DMS 273 (cell line): ENCODE results near the gene HMG20A.
A peak's percentile ranks its signal among the peaks of the same experiment; 100 is the strongest.

Experiments
- DNase-seq: peaks from one replicate; lab custom pipeline; 2025; ENCODE audit not compliant: unreplicated experiment; lab: John Stamatoyannopoulos, UW

Gene HMG20A

DNA sequence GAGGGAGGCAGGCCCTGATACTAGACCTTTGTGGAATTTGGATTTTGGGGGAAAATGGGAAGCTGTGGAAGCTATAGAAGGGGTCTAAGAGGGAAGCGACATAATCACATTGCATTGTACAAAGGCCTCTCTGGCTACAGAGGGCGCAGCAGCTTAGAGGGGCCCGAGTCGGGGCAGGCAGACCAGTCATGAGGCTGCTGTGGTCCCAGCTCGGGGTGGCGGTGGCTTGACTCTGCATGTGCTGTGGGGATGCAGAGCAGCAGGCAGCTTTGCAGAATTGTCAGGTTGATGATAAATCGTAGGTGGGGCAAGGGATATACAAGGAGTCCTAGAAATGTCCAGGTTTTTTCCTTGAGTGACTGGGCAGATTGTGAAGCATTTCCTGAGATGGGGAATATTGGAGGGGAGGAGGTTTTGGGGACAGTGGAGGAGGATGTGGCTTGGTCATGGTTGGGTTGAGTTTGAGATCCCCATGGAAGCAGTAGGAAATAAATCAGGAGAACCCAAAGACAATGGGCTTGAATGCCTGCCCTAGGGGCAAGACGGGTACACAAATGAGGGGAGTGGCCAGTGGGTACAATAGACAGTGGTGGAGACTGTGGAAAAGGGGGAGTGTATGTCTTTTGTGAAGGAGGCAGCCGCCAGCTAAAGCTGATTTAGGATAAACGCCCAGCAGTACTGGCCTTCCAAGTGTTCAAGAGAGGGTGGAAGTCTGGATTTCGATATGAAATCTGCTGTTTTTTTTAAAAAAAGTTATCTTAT, 94.1 kb downstream of the HMG20A start:
- DNase-seq, result no peak

DNA sequence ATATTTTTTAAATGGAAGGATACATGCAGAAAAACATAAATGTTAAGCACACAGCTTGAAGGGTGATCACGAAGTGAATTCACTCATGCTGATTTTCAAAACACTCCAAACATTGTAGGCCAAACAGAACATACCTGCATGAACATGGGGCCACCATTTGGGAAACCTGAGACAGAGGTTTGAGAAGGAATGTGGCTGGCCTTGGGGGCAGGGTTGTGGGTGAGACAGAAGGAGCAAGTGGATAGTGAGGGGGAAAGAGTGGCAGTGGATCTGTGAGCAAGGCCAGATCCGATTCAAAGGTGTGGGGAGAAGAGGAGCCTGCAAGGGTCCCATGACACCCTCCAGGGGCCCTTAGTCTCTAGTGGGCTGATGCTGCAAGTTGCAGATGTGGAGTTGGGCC, 94.9 kb downstream of the HMG20A start:
- no peak for DNase-seq

DNA sequence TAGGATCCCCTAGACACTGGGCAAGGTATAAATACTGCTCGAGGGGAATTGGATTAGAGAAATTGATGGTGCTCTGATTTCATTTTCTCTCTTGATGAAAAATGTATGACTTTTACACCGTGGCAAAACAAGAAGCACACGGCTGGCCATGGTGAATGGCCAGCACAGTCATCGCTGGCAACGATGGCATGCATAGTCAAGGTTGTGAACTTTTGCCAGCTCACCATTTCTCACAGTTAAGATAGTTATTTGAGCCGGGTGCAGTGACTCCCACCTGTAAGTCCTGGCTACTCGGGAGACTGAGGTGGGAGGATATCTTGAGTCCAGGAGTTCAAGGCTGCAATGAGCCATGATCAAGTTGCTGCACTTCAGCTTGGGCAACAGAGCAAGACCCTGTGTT, 95.4 kb downstream of the HMG20A start:
- no peak for DNase-seq

DNA sequence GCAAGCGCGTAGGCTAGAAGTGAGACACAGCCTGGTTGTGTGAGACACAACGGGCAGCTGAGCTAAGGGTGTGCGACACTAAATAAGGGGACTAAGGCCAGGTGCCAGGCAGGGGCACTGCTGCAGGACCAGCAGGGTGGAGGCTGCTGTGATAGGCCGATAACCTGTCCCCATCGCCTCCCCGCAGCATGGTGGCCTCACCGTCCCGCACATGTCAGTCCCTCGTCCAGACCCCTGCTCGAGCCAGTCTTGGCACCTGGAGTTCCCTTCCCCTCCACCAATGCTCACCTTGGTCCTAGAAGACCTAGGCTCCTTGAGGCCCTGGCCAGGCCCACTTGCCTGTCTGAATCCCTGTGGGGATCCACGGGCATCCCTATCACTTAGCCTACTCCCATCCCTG, 96.1 kb downstream of the HMG20A start:
- no peak for DNase-seq

DNA sequence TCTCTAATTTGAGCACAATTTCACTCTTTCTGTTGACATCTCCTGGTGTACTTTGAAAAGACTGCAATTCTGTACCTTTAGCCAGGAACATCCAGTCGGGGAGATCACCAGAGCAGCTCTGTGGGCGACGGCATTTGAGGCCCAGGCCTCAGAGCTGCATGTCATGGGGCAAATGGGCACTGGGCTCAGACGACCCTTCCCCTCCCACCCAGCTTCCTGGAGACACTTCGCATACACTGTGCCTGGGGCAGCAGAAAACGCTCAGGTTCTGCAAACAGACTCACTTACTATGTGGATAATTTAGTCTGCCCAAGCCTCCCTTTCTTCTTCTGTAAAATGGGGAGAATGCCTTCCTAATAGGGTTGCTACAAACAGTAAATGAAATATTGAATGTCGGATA, 96.9 kb downstream of the HMG20A start:
- DNase-seq, result no peak

DNA sequence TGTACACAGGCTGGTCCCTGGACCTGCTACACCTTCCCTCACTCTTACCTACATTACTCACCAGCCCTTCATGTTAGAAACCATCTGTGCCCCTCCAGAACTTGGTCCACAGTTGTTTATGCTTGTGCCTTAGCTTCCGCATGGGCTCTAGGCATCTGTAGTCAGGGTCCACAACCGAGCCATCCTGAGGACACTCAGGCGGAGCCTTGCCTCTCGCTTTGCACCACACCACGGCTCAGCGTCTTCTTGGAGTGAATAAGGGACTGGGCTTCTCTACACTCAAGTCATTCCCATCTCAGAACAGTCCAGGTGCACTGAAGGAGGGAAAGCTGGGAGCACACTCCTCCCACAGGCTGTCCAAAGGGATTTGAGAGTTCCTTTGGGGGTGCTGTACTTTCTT, 97.8 kb downstream of the HMG20A start:
- DNase-seq, result no peak

DNA sequence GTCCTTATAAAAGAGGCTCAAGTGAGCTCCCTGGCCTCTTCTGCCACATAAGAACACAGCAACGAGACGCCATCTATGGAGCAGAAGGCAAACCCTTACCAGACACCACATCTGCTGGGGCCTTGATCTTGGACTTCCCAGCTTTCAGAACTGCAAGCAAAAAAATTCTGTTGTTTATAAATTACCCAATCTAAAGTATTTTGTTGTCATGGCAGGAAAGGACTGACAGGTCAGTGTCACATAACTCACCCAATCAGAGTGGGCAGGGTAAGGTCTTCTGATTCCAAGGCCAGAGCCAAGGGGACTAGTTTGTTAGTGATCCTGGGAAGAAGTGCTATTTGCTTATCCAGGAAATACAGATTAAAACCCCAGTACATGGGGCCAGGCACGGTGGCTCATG, 98.9 kb downstream of the HMG20A start:
- DNase-seq, result no peak

DNA sequence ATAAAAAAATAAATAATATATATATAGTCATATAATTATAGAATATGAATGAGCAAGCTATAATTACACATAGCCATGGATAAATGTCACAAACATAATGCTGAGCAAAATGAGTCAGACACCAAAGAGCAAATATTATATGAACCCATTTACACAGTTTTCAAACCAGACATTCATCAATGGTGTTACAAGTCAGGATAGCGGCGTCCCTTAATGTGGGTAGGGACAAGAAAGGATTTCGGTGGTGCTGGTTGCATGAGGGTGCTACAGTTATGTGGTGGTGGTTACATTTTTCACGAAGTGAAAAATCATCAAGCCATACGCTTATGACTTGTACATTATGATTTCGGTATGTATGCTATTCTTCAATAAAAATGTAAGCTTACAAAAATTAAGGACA, 100.5 kb downstream of the HMG20A start:
- DNase-seq, result no peak

DNA sequence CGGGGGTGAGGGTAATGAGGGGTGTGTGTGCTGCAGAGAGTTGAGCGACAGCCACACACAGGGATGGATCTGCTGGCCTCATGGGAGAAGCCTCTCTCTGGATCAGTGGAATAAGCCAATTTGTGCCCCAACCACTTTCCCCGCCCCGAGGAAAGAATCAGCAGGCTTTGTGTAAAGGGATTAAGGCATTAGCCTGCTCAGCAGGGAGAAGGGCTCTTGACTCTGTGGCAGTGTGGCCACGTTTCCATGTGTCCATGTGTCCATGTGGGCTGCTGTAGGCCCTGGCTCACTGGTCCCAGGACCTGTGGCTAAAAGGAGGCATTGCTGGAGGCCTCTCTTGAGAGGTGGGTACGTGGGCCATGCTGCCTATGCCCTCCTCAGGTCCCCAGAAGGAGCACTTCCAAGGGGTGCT, 104.7 kb downstream of the HMG20A start:
- no peak for DNase-seq

DNA sequence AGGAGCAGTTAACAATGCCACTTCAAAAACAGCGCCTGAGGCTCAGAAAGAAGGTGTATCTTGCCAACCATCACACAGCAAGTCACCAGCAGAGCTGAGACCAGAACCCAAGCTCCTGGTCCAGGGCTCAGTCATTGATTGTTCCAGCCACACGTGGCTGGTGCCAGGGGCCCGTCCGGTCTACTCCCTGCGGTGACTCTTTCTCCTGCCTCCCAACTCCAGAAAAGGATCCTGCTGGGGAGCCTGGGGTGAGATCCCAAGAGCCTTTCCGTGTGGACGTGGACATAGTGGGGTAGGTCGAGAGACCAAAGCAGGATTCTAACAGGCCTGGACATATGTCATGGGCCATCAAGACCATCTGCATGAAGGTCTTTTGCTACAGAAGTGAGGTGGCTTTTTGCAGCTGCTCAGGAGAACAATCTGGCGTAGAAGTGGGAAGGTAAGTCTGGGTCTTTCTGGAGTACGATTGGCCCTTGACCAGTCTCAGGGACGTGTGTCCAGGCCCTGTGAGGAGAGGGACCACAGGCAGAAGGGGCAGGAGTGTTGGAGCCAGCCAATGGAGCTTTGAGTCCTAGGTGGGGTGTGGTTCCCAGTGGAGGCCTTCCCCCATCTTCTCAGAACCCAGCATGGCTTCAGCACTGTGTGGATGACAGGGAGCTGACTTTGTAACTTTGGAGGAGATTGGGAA, 105.4 kb downstream of the HMG20A start:
- no peak for DNase-seq

DNA sequence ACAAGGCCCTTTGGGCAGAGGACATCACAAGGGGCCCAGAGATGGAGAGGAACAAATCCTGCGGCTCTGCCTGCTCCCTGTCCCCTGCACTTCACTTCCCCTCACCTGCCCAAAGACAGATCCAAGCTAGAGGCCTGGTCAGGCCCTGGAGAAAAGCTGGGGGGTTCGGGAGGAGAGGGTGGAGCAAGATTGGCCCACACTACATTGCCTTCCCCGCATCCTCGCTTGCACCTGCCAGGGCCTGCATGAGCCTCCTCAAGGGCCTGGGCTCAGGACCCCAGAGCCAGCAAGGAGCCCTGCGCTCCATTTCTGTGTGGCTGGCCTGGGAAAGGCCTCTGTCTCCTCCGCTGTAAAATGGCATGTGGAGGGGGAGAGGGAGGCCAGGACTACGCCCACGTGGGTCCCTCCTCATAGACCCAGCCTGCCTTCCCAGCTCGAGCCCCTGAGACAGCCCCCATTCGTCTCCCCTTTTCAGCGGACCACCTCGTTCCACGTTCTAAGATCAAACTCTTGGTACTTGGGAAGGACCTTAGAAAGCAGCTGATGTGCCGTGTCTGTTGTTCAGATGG, 106.0 kb downstream of the HMG20A start:
- no peak for DNase-seq

DNA sequence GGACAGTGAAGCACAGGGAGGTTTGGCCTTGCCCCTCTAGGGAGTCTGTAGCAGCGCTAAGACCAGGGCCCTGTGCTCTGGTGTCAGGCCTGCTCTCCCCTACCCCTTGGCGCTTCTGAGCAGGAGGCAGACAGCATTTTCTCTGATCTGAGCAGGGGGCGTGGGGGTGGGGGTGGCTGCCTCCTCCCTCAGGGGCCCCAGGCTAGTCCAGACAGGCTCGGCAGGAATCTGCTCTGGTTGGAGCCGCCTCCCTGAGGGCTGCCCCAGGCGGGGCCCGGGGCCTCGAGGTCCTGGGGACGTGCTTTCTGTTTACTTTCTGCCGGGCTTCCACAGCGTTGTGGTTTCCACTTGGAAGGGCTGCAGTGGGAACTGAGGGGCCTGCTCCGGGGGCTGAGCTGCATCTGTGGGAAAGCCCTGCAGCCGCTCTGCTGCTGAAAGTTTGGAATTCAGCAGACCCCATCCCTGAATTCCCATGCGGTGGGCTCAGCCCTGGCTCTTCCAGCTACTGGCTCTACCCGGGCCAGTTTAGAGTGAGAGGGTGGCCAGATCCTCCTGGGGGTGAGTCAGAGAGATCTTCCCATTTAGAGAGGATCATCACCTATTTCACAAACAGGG, 106.6 kb downstream of the HMG20A start:
- DNase-seq, result peak; percentile 58

DNA sequence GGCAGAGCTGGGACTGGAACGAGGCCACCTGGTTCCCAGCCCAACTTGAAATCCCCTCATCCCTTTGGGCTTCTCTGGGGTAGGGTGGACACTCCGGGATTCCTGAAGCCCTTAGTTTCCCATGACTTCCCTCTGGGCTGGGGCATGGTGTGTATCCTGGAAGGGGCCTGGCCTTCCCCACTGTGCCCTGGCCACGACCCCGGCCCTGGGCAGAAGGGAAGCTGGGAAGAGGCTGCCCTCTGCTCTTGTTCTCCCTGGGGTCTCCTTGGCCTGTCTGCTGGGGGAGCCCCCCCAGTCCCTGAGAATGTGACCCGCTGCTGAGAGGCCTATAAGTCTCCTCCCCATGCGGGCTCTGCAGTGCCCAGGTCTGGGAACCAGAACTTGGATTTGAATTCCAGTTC, 107.1 kb downstream of the HMG20A start:
- no peak for DNase-seq

DNA sequence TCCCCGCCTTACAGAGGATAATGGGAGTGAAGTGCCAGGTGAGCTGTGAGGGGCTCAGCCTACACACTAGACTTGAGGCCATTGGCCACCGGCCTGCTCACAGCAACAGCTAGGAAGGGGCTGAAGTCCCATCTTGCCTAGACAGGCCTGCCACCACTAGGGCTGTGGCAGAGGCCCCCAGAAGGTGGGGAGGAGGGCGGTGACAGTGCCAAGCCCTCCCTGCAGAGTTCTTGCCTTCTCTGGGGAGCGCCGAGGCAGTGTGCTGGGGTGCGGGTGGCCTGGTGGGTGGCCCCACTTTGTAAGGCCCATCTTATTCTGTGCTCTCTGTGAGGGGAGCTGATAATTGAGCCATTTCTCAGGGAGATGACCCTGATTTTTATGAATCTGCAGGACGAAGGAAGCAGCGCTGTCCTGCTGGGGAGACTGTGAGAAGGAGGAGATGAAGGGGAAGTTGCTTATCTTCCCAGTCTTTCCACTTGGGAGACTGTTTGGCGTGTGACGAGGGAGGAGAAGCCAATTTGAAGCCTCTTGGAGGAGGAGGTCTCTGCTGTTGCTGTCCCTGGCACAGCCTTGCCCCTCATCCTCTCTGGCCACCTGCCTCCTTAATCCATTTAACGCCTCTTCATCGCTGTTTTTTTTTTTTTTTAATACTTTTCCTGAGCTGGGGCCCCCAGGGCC, 107.7 kb downstream of the HMG20A start:
- no peak for DNase-seq

DNA sequence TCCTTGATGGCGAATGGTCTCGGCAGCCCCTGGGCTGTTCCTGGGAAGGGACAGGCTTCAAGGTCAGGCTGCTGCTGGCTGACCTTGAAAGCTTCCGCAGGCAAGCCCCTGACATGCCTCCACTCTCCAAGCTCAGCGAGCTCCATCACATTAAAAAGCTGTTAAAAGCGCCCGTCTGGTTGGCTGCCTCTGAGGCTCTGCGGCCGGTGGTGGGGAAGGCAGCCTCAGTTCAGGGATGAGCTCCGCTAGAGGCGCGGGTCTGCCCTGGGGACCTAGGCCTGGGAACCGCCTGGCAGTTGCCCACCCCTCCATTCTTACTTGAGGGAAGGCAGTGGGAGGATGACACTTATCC, 108.3 kb downstream of the HMG20A start:
- DNase-seq, result no peak

DNA sequence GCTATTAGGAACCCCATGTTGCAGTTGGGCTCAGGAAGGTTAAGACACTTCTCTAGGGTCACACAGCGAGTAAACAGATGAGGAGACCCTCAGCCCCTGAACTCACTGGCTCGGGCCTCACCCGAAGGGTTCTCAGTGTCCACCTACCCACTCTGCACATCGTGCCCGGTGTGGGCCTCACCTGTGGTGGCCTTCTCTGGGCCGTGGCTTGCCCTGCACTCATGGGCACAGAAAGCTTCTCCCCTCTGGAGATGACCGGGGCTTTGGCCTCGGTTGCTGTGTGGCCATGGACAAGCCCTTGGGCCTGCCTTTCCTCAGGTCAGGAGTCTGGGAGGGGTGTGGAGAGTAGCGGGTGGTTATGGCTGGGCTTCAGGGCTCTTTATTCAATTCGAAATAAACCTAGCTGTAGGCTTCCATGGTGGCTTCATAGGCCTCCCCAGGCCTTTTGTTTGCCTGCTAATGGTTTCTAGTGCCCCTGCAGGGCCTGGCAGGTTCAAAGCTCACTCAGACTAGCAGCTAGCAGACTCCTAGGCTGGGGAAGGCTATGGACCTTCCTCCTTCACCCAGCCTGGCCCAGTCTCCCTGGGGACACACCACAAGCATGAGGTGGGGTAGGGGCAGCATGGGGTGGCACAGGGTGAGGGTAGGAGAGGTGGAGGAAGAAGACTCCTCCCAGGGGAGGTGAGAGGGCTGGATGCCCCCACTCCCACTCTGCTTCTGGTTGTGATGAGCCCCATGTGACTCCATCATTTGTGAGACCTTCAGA, 108.9 kb downstream of the HMG20A start:
- DNase-seq, result no peak

DNA sequence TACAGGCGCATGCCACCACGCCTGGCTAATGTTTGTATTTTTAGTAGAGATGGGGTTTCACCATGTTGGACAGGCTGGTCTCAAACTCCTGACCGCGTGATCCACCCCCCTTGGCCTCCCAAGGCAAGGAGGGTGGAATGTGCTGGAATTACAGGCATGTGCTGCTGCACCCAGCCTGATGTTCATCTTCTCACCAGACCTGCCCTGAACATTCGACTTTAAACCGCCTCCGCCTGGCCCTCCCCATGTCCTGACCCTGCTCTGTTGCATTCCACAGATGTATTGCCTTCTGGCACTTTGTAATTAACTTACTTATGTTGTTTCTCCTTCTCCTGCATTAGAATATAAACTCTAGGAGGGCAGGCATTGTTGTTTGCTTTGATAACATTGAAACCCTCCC, 109.9 kb downstream of the HMG20A start:
- DNase-seq, result no peak

DNA sequence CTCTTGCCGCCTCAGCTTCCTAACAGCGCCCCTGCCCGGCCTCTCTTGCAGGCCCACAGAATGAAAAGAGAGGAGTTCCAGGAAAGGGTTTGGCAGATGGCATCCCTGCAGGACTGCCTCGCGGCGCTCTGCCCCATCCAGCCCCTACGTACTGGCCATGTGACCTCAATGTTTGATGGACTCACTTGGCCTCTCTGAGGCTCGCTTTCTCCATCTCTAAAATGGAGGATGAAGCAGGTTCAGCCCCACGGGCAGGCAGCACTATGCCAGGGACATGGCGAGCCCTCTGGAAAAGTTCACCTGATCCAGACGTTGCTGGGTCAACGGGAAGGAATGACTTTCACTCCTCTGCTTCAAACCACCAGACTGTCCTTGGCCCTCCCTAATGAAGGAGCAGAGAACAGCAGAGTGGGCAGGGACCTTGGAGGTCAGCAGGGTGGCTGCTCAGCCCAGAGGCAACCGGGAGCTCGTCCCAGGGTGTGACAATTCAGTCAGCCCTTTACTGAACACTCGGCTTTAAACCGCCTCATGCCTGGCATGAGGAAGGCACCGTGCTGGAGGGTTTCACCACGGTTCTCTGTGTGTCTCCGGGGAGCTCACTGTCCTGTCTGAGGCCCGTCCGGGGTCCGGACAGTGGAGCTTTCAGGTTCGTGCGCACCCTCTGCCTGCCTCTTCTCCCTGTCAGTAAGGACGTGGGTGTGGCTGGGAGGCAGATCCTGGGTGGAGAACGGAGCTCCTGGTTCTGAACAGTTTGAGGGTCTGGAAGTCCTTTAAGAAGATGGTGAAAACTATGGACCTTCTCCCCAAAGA, 110.7 kb downstream of the HMG20A start:
- DNase-seq, result no peak

DNA sequence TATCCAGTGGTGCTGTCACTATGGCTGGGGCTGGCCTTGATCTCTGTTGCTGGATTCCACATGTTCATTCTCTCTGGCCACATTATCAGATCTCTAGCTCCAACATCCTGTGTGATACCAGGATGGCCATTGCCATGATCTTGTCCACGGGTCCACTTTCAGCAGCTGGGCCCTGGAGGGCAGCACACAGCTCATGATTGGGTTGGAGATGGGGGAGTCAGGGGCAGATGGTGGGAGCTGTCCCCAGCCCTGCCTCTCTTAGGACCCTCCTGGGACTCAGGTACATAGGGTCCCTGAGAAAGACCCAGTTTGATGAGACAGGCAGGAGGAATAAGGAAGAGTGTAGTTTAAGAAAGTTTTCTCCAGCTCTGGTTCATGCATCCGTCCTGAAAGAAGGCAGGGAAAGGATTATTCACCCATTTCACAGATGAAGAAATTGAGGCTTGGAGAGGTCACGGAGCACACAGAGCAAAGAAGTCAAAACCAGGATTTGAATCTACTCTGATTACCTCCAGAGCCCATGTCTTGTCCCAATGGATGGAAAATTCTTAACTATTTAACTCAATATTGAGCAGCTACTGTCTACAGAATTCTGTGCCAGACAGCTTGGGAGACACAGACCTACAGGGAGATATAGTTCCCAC, 111.5 kb downstream of the HMG20A start:
- no peak for DNase-seq

DNA sequence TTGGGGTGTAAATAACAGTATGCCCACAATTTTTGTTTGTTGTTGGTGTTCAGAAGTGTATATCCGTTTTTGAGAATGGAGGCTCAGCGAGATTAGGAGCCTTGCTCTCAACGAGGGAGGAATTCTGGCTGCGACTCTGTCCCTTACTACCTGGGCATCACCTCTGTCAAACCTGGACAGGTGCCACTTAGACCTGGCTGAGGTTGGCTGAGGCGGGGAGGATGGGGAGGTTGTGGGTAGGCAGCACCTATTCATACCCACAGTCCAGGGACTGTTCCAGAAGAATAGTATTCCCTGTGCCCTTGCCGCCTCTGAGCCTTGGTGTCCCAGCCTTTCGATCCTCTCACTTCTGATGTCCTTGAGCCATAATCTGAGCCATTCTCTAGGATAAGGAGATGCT, 112.2 kb downstream of the HMG20A start:
- no peak for DNase-seq
